Glutamatergic neuron (in vitro differentiated cells): ENCODE results near the gene PRXL2A. TPM values are rescaled to one million over a fixed set of nuclear protein-coding genes. Genes with fewer than 3 reads are reported as not detected.
A peak's percentile ranks its signal among the peaks of the same experiment; 100 is the strongest.

Source experiments
- DNase-seq: peaks from one replicate; pipeline ENCODE4 v3.0.0; 2022
- H3K27ac Mint-ChIP-seq: one replicate; pipeline ENCODE4 v1.8.0; 2020; ENCODE audit warnings: mild to moderate bottlenecking, mixed read lengths, inconsistent platforms; ENCODE audit not compliant: unreplicated experiment
- H3K27me3 Mint-ChIP-seq: one replicate; pipeline ENCODE4 v1.8.0; 2020; ENCODE audit warnings: mild to moderate bottlenecking, moderate library complexity, mixed read lengths, inconsistent platforms; ENCODE audit not compliant: unreplicated experiment
- H3K36me3 Mint-ChIP-seq: one replicate; pipeline ENCODE4 v1.8.0; 2020; ENCODE audit warnings: mild to moderate bottlenecking, mixed read lengths, inconsistent platforms; ENCODE audit not compliant: unreplicated experiment
- H3K4me1 Mint-ChIP-seq: one replicate; pipeline ENCODE4 v1.8.0; 2020; ENCODE audit warnings: mild to moderate bottlenecking, low read depth, mixed read lengths, inconsistent platforms; ENCODE audit not compliant: unreplicated experiment
- H3K4me3 Mint-ChIP-seq: one replicate; pipeline ENCODE4 v1.8.0; 2020; ENCODE audit warnings: mild to moderate bottlenecking, mixed read lengths, inconsistent platforms; ENCODE audit not compliant: unreplicated experiment
- H3K9me3 Mint-ChIP-seq: one replicate; pipeline ENCODE4 v1.8.0; 2020; ENCODE audit warnings: mild to moderate bottlenecking, moderate library complexity, mixed read lengths, inconsistent platforms; ENCODE audit not compliant: unreplicated experiment
- total RNA-seq: library from RNA; stranded (reverse); fragmentation: NEBNext Ultra II Directional; extraction: Animal tissue kit (Norgen Biotek cat#: 25700); gene quantifications from one replicate; pipeline ENCODE4 v1.2.1, GENCODE V29; 2021; ENCODE audit not compliant: unreplicated experiment
- TF ChIP-seq, protein P1 (sequence below): fragments of 200-600 bp; sonication (generic); IDR thresholded peaks from one replicate; pipeline ENCODE4 v1.5.0; 2021; ENCODE audit not compliant: partially characterized antibody, unreplicated experiment

PRXL2A gene
- total RNA-seq, 1 donor from 2014 or later: 164 TPM

DNA sequence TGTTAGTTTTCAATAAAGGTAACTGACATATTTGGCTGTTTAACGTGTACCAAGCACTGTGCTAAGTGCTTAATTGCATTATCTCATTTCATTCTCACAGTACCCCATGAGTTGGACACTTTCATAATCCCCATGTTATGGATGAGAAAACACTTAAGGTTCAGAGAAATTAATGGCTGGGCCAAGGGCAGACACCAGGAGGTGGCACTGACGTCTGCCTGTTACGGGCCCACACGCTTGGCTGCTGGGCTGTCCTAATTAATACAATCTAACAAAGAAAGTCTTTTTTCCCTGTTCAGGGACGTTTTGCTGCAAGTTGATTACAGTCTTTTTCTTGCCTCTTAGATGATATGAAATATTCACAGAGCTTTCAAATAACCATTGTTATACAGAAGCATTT is 35.7 kb upstream of the PRXL2A start:
- Mint-ChIP-seq H3K27ac (no peak overlapping the region), H3K9me3 (no peaks in the 10 kb centered on the region), H3K4me1 (no peaks in the 10 kb centered on the region), H3K4me3 (no peak overlapping the region), H3K27me3 (peaks cover 3% of the 10 kb centered on the region), H3K36me3 (peaks cover 15% of the 10 kb centered on the region)
- DNase-seq: no peak
- TF ChIP-seq, protein P1, sequence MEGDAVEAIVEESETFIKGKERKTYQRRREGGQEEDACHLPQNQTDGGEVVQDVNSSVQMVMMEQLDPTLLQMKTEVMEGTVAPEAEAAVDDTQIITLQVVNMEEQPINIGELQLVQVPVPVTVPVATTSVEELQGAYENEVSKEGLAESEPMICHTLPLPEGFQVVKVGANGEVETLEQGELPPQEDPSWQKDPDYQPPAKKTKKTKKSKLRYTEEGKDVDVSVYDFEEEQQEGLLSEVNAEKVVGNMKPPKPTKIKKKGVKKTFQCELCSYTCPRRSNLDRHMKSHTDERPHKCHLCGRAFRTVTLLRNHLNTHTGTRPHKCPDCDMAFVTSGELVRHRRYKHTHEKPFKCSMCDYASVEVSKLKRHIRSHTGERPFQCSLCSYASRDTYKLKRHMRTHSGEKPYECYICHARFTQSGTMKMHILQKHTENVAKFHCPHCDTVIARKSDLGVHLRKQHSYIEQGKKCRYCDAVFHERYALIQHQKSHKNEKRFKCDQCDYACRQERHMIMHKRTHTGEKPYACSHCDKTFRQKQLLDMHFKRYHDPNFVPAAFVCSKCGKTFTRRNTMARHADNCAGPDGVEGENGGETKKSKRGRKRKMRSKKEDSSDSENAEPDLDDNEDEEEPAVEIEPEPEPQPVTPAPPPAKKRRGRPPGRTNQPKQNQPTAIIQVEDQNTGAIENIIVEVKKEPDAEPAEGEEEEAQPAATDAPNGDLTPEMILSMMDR: no peak

DNA sequence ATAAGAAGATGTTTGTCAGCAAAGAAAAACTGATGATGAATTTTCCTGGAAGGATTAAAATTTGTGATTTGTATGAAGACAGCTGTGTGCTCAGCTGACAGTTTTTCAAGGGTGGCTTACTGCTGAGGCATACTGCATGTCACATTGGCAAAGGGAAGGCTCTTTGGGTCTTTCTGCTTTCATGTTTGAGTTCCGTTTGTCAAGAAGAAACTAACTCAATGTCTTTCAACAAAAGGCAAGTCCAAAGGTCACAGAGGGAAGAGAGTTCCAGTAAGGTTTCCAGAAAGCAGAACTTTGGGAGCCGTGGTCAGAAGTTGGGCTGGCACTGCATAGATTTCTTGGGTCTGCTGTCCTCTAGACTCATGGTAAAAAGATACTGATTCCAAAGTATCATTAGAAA is 34.8 kb upstream of the PRXL2A start:
- TF ChIP-seq, protein P1: no peak
- H3K4me3 Mint-ChIP-seq: no peak overlapping the region
- H3K27ac Mint-ChIP-seq: no peak overlapping the region
- H3K27me3 Mint-ChIP-seq: peaks cover 3% of the 10 kb centered on the region
- peaks cover 7% of the 10 kb centered on the region for H3K36me3 Mint-ChIP-seq
- no peak for DNase-seq
- no peaks in the 10 kb centered on the region for H3K9me3 Mint-ChIP-seq
- H3K4me1 Mint-ChIP-seq: no peaks in the 10 kb centered on the region

DNA sequence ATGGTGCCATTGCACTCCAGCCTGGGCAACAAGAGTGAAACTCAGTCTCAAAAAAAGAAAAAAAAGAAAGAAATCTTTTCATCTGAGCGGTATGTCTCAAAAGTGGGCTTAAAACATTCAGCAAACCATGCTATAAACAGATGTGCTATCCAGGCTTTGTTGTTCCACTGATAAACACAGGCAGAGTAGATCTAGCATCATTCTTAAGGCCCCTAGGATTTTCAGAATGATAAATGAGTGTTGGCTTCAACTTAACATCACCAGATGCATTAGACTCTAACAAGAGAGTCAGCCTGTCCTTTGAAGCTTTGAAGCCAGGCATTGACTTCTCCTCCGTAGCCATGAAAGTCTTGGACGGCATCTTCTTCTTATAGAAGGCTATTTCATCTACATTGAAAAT is 28.6 kb upstream of the PRXL2A start:
- peaks cover 3% of the 10 kb centered on the region for H3K27me3 Mint-ChIP-seq
- no peak for DNase-seq

DNA sequence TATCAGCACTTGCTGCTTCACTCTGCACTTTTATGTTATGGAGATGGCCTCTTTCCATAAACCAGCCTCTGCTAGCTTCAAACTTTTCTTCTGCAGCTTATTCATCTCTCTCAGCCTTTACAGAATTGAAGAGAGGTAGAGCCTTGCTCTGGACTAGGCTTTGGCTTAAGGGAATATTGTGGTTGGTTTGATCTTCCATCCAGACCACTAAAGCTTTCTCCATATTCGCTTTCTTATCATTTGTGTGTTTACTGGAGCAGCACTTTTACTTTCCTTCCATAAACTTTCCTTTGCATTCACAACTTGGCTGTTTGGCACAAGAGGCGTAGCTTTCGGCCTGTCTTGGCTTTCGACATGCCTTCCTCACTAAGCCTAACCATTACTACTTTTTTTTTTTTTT is 28.2 kb upstream of the PRXL2A start:
- no peak for DNase-seq
- no peak overlapping the region for H3K4me3 Mint-ChIP-seq
- no peaks in the 10 kb centered on the region for H3K9me3 Mint-ChIP-seq
- H3K27ac Mint-ChIP-seq: no peak overlapping the region
- TF ChIP-seq, protein P1: no peak
- H3K27me3 Mint-ChIP-seq: peaks cover 3% of the 10 kb centered on the region
- peaks cover 2% of the 10 kb centered on the region for H3K4me1 Mint-ChIP-seq
- no peaks in the 10 kb centered on the region for H3K36me3 Mint-ChIP-seq

More for the DNA sequence above, 28.6 kb upstream of the PRXL2A start:
- Mint-ChIP-seq H3K4me1 (peaks cover 2% of the 10 kb centered on the region), H3K9me3 (no peaks in the 10 kb centered on the region), H3K4me3 (no peak overlapping the region), H3K27ac (no peak overlapping the region), H3K36me3 (no peaks in the 10 kb centered on the region)
- TF ChIP-seq, protein P1: no peak

DNA sequence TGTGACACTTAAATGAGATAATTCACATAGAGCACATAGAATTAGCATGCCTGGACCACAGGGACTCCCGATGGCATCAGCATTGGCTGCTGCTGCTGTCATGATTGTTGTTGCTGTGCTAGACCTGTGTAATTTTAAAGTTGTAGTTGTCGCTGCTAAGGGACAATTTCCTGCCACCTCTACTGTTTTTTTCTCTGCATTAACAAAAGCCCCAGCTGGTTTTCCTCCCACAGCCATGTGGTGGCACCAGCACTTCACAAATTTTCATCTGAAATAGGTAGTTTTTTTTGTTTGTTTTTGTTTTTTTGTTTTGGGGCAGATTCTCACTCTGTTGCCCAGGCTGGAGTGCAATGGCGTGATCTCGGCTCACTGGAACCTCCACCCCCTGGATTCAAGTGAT is 25.4 kb upstream of the PRXL2A start:
- TF ChIP-seq, protein P1: peak; percentile 16
- peaks cover 2% of the 10 kb centered on the region for H3K4me1 Mint-ChIP-seq
- H3K27me3 Mint-ChIP-seq: peaks cover 3% of the 10 kb centered on the region
- DNase-seq: peak; percentile 38
- no peaks in the 10 kb centered on the region for H3K9me3 Mint-ChIP-seq
- no peak overlapping the region for H3K4me3 Mint-ChIP-seq
- H3K27ac Mint-ChIP-seq: no peak overlapping the region
- H3K36me3 Mint-ChIP-seq: no peaks in the 10 kb centered on the region
